B cell (primary cell): ENCODE results near the gene CALHM1. TPM values are rescaled to one million over a fixed set of nuclear protein-coding genes. Genes with fewer than 3 reads are reported as not detected.
A peak's percentile ranks its signal among the peaks of the same experiment; 100 is the strongest.

Source experiments
- ATAC-seq: fragments of 200-7000 bp; cut with Tn5 transposase; one replicate; pipeline ENCODE4 v1.10.0; 2021; ENCODE audit warnings: low read depth, mild to moderate bottlenecking, moderate number of reproducible peaks, moderate library complexity
- CTCF ChIA-PET: fragments of 350-600 bp; sonication (Branson Sonifier 250); formaldehyde crosslinking; loops from one replicate; lab custom pipeline; 2021; ENCODE audit warnings: antibody characterized with exemption, inconsistent platforms; lab: Charles Lee
- POLR2A ChIA-PET: fragments of 350-600 bp; sonication (Branson Sonifier 250); formaldehyde crosslinking; loops from one replicate; lab custom pipeline; 2021; ENCODE audit warnings: antibody characterized with exemption; lab: Charles Lee
- DNase-seq: peaks from one replicate; pipeline ENCODE4 v3.0.0; 2013
- H2AFZ ChIP-seq: 2 replicates; pipeline ENCODE4 v1.6.1; 2012; ENCODE audit warnings: mild to moderate bottlenecking, low read depth, low read length; ENCODE audit not compliant: insufficient read depth, poor library complexity, severe bottlenecking
- H3K27ac ChIP-seq, 2 donors: 1 replicate in 1 of 2; 2 replicates in 1 of 2; pipeline ENCODE4 v1.5.1; 2012 to 2013; ENCODE audit warnings: low read length in 2 of 2, mild to moderate bottlenecking in 2 of 2, moderate library complexity in 1 of 2
- H3K27me3 ChIP-seq, 4 experiments: fragments of 200-600 bp in 1 of 4; sonication (generic) in 1 of 4; replicated peaks in 1 of 4; 1 replicate in 2 of 4; 2 replicates in 2 of 4; pipeline versions ENCODE4 v1.6.1 to v1.7.0; 2013 to 2016; ENCODE audit warnings: low read length in 3 of 4, mild to moderate bottlenecking in 2 of 4, mixed read lengths in 1 of 4, moderate library complexity in 1 of 4; ENCODE audit not compliant: insufficient read depth in 4 of 4, control insufficient read depth in 3 of 4; ENCODE audit errors: control extremely low read depth in 1 of 4
- H3K36me3 ChIP-seq, 2 experiments: replicated peaks in 1 of 2; 1 replicate in 1 of 2; 2 replicates in 1 of 2; pipeline versions ENCODE4 v1.6.1 to v1.7.1; 2013; ENCODE audit warnings: low read length in 1 of 2; ENCODE audit not compliant: insufficient read depth in 2 of 2, control insufficient read depth in 1 of 2; ENCODE audit errors: control extremely low read depth in 1 of 2, extremely low read depth in 1 of 2
- H3K4me1 ChIP-seq, 2 donors: fragments of 200-600 bp in 1 of 2; sonication (generic) in 1 of 2; 1 replicate in 1 of 2; 2 replicates in 1 of 2; pipeline versions ENCODE4 v1.5.1 to v1.6.1; 2013 to 2017; ENCODE audit warnings: low read length in 2 of 2; ENCODE audit not compliant: control insufficient read depth in 2 of 2, insufficient read depth in 2 of 2
- H3K4me2 ChIP-seq: replicated peaks from 2 replicates; pipeline ENCODE3; 2012; ENCODE audit warnings: mild to moderate bottlenecking, low read depth, low read length; ENCODE audit not compliant: poor library complexity, severe bottlenecking
- H3K4me3 ChIP-seq, 5 experiments: fragments of 200-600 bp in 1 of 5; sonication (generic) in 1 of 5; 1 replicate in 3 of 5; 2 replicates in 2 of 5; pipeline versions ENCODE4 v1.5.1 to v1.7.0; 2011 to 2016; ENCODE audit warnings: low read length in 4 of 5, mild to moderate bottlenecking in 4 of 5, low read depth in 2 of 5, control low read depth in 1 of 5, moderate library complexity in 1 of 5; ENCODE audit not compliant: insufficient read depth in 1 of 5; ENCODE audit errors: control extremely low read depth in 1 of 5, extremely low read depth in 1 of 5
- H3K79me2 ChIP-seq: fragments of 200-600 bp; sonication (generic); one replicate; pipeline ENCODE4 v1.6.0; 2016; ENCODE audit warnings: low read length; ENCODE audit not compliant: control insufficient read depth, insufficient read depth
- H3K9ac ChIP-seq: fragments of 200-600 bp; sonication (generic); 2 replicates; pipeline ENCODE4 v1.6.1; 2017; ENCODE audit warnings: mild to moderate bottlenecking, low read length, moderate library complexity
- H3K9me3 ChIP-seq, 3 donors: one replicate each; pipeline versions ENCODE4 v1.6.1 to v1.7.1; 2013; ENCODE audit warnings: low read length in 2 of 3; ENCODE audit not compliant: control insufficient read depth in 2 of 3, insufficient read depth in 1 of 3; ENCODE audit errors: control extremely low read depth in 1 of 3
- H4K20me1 ChIP-seq: 2 replicates; pipeline ENCODE4 v1.6.0; 2012; ENCODE audit warnings: mild to moderate bottlenecking, low read length; ENCODE audit not compliant: insufficient read depth, control insufficient read depth, poor library complexity, severe bottlenecking
- H3K27ac Mint-ChIP-seq: one replicate; pipeline ENCODE4 v1.8.0; 2021; ENCODE audit warnings: mixed read lengths
- H3K27me3 Mint-ChIP-seq: one replicate; pipeline ENCODE4 v1.8.0; 2021; ENCODE audit warnings: mixed read lengths
- H3K4me1 Mint-ChIP-seq: one replicate; pipeline ENCODE4 v1.8.0; 2021; ENCODE audit warnings: mixed read lengths
- H3K4me3 Mint-ChIP-seq: one replicate; pipeline ENCODE4 v1.8.0; 2021; ENCODE audit warnings: mixed read lengths
- H3K9me3 Mint-ChIP-seq: one replicate; pipeline ENCODE4 v1.8.0; 2022; ENCODE audit warnings: mixed read lengths; ENCODE audit not compliant: insufficient read depth
- CTCF ChIP-seq: fragments of 200-600 bp; IDR thresholded peaks from one replicate; pipeline ENCODE4 v1.8.0; 2022; ENCODE audit warnings: antibody characterized with exemption, mild to moderate bottlenecking
- EZH2 ChIP-seq: IDR thresholded peaks from 2 replicates; pipeline ENCODE4 v1.6.1; 2012; ENCODE audit warnings: borderline replicate concordance, low read depth, mild to moderate bottlenecking, moderate library complexity, low read length; ENCODE audit not compliant: insufficient read depth, poor library complexity, severe bottlenecking
- WGBS: methylation state at CpG from one replicate; pipeline ENCODE4 v1.1.5; 2013; ENCODE audit warnings: missing lambda C conversion rate; ENCODE audit not compliant: insufficient coverage; 5-methylcytosine and 5-hydroxymethylcytosine counted together
- intact Hi-C: fragments of 100-400 bp; cut with micrococcal nuclease; formaldehyde crosslinking; loops from one replicate; pipeline ENCODE4 v1.10.0; 2022
- polyA plus RNA-seq: library from polyadenylated mRNA; depleted of rRNA; stranded (reverse); fragments of >200 nt; gene quantifications from 2 replicates; pipeline ENCODE4 v1.2.3, GENCODE V29; 2012
- total RNA-seq, 2 donors: library from RNA; stranded (reverse); fragments of 120-200 nt in 1 of 2; gene quantifications; 1 replicate in 1 of 2; 2 replicates in 1 of 2; pipeline versions ENCODE4 v1.2.3 to v1.2.4, GENCODE V29; 2013 to 2022

The CALHM1 gene
- total and polyA plus RNA-seq, 2 donors (not counting 1 experiment from before 2014, with no cell fraction given) = 0.16 to 0.34 TPM

DNA sequence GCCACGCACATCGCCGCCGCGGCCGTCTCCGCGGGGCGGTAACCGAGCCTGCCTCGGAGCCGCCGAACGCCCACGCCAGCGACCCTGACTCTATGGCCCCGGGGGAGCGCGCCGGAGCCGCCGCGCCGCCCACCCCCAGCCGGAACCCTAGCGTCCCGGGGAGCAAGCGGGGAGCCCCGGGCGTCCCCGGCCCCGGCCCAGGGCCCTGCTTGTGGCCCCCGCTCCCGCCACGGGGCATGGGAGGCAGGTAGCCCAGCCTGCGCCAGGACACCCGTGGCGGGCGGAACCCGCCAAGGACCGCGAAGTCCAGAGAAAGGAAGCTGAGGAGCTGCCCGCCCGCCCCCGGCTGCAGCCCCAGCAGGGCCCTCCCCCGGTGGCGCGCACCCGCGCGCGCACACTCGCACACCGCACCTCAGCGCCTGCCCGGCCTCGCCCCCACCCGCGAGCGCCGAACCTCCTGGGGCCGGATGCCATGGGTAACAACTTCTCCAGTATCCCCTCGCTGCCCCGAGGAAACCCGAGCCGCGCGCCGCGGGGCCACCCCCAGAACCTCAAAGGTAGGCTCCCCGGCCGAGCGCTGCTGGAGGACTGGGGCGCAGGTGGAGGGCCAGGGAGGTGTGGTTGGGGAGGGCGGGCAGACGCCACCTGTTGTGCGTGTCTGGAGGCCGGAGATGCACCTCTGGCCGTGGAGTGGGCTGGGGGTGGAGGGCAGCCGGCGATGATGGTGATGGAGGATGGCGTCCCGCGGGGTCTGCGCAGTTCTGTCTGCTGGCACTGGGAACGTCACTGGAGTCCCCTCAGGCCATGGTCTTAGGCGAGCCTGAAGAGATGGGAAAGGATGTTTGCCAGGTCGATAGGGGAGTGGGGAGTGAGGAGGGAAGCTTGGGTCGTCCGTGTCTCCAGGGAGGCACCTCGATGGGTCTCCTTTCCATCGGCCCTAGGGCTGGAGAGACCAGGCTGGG is 35.5 kb upstream of the CALHM1 start:
- WGBS = 1% methylated on average over 90 of the region's 92 CpGs
- H3K27ac Mint-ChIP-seq = peak overlapping the region; percentile 10
- no peak for TF ChIP-seq CTCF
- TF ChIP-seq EZH2 = no peak
- Histone ChIP-seq H2AFZ (peak overlapping the region; percentile 56), H3K27ac (no peak overlapping the region), H3K36me3 (no peaks in the 10 kb centered on the region), H3K79me2 (no peaks in the 10 kb centered on the region), H3K4me1 (peaks cover 25 to 26% of the 10 kb centered on the region in 2 donors), H3K9me3 (peaks cover 0 to 2% (median 0%) of the 10 kb centered on the region in 3 donors), H3K9ac (peak overlapping the region; percentile 54), H3K4me2 (peak overlapping the region; percentile 86), H3K27me3 (peaks cover 0 to 40% (median 25%) of the 10 kb centered on the region in 4 experiments), H3K4me3 (peak overlapping the region in 4 of 5 experiments; percentile 19 to 57 (median 45)), H4K20me1 (no peaks in the 10 kb centered on the region)
- POLR2A ChIA-PET = no interaction called here
- peaks cover 54% of the 10 kb centered on the region for H3K27me3 Mint-ChIP-seq
- CTCF ChIA-PET = interaction anchor here (2.3 to 12.2 kb wide), 2 partner anchors 9 to 78 kb away, joined by 6 to 345 read pairs; no protein-coding TSS in a partner anchor
- DNase-seq (peak; percentile 49), ATAC-seq (no peak)
- H3K9me3 Mint-ChIP-seq = no peaks in the 10 kb centered on the region
- peak overlapping the region; percentile 80 for H3K4me3 Mint-ChIP-seq
- intact Hi-C loops = loop anchor here (5.0 kb wide), 1 partner anchor 98 kb away; no protein-coding TSS in a partner anchor
- H3K4me1 Mint-ChIP-seq = peaks cover 34% of the 10 kb centered on the region
